ENCODE measurements around the gene FOXP4. TPM values are rescaled to one million over a fixed set of nuclear protein-coding genes. Genes with fewer than 3 reads are reported as not detected.

The FOXP4 gene
- total RNA-seq, 4 donors from 2014 or later: 2.4 to 15.1 (median 4.9) TPM

DNA sequence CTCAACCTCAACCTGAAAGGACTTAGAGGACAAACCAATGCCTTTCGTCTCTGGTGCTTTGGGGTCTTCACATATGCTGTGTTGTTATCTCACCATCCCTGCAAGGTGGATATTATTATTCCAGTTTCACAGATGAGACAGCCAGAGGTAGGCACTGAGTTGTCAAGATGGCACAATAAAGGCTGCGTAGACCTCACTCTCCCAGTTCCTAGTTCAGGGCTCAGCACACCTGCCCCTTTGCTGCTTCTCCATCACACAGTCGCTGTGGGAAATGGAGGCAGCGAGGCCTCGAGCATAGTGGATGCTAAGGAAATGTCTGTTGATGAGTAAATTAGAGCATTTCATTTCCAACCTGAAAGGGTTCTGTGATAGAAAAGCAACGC, 22.0 kb downstream of the FOXP4 start:
- TF ChIP-seq, protein P1, sequence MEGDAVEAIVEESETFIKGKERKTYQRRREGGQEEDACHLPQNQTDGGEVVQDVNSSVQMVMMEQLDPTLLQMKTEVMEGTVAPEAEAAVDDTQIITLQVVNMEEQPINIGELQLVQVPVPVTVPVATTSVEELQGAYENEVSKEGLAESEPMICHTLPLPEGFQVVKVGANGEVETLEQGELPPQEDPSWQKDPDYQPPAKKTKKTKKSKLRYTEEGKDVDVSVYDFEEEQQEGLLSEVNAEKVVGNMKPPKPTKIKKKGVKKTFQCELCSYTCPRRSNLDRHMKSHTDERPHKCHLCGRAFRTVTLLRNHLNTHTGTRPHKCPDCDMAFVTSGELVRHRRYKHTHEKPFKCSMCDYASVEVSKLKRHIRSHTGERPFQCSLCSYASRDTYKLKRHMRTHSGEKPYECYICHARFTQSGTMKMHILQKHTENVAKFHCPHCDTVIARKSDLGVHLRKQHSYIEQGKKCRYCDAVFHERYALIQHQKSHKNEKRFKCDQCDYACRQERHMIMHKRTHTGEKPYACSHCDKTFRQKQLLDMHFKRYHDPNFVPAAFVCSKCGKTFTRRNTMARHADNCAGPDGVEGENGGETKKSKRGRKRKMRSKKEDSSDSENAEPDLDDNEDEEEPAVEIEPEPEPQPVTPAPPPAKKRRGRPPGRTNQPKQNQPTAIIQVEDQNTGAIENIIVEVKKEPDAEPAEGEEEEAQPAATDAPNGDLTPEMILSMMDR (IDR thresholded peaks at IDR 0.05; ENCODE audit: low read depth): no peak

DNA sequence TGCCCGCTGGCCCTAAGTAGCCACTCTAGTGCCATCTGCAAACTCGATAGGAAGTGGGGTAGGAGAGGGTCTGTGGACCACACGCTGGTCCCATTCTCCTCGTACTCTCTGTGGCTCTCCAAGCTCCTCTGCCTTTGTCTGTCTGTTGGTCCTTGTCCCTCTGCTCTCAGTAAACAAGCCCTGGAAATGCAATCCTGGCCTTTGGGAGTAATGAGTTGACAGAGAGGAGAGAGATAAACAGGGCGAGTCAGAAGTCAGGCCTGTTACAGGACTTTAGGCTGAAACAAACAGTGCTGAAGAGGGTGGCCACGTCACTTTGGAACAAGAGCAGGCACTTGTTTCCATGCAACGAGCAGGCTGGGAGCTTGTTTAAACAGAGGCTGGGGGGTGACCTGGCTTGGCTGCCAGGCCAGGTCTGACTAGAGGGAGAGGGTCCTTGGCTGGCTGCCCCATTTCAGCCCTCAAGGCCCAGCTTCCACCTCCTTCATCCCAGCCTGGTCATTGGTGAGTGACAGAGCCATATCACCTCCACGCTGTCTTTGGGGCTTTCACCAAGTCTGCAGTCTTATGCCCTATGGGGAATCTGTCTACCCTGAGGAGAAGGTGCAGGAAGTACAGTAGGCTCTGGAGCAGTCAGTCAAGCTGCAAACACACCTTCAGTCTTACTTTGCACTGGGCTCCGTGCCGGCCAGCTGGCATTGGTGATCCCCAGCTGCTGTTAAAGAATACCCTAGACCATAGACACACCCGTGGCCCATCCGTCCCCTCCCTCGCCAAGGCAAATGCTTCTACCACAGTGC, 22.6 kb downstream of the FOXP4 start:
- TF ChIP-seq, protein P1 (IDR thresholded peaks at IDR 0.05; ENCODE audit: low read depth): no peak

DNA sequence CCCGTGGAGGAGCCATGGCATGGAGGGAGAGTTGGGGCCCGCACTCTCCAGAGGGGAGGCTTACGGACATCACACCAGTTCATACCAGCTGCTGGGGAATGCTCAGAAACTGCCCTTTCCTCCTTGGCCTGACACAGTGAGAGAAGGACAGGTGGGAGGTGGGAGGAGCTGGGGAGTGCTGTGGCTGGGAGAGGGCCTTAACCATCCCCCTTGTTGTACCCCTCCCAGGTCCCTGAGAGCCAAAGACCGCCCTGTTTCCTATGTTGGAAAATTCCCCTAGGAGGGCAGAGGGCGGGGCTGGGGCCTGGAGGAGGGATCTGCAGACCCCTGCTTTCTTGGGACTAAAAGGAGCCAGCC, 24.1 kb downstream of the FOXP4 start:
- TF ChIP-seq, protein P1 (IDR thresholded peaks at IDR 0.05; ENCODE audit: low read depth): no peak

DNA sequence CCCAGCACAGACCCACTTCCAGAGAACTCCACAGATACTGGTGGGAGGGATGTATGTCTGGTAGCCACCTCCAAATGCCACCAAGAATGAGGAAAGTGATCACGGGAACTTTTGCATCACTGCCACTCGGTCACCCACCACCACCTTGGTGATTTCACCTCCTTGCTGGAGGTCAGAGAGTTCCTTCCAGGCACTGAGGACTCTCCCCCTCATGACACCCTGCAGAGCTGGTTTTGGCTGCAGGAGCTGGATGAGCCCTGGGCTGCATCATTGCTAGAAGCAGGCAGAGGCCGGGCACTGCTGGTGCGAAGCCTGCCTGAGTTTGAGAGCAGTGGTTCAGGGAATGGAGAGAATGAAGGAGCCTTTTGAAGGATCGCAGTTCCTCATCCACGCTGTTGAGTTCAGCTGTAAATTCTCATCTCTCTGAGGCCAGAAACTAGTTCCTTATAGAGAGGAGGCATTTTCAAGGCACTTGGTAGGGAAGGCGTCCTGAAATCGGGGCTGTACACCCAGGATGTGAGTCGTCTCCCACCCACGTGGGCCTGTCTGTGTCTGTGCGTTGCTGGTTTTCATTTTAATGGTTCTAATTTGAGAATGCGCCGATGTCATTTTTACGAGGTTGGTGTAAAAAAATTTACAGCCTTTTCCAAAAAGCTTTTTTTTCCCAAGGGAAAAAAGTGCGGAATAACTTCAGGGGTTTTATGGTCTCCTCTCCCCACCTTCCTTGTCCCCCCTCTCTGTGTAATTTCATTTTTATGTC, 25.0 kb downstream of the FOXP4 start:
- TF ChIP-seq, protein P1 (IDR thresholded peaks at IDR 0.05; ENCODE audit: low read depth): no peak

DNA sequence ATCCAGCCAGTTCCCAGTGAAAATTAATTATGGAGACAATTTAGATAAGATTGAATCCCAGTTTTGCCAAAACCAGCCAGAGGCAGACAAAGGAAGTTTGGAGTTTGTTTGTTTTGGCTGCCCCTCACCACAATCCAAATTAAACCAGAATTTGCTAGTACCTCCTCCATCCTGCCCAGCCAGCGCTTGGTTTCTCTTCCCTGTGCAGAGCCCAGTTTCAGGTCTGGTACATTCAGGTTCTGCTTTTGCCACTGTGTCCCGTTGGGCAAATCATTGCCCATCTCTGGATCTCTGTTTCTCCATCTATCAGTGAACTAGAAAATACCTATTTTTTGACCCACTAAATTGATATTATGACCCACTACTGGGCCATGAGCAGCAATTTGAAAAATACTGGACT, 26.4 kb downstream of the FOXP4 start:
- TF ChIP-seq, protein P1 (IDR thresholded peaks at IDR 0.05; ENCODE audit: low read depth): no peak

DNA sequence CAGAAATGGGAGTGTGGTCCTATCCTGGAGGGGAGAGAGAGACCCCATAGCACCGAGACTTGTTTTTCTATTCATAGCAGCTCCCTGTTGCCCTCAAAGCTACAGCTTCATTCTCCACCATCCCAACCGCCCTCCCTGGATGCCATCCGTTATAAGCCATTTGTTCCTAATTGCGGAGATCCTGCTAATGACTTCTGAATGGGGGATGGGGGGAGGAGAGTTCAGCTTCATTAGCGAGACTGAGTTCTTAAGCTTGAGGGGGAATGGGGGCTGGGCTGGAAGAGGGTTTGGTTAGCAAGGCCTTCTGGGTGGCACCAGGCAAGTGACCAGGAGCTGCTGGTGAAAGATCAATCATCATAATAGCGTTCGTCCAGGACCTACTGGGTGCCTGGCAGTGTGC, 27.1 kb downstream of the FOXP4 start:
- TF ChIP-seq, protein P1 (IDR thresholded peaks at IDR 0.05; ENCODE audit: low read depth): no peak

DNA sequence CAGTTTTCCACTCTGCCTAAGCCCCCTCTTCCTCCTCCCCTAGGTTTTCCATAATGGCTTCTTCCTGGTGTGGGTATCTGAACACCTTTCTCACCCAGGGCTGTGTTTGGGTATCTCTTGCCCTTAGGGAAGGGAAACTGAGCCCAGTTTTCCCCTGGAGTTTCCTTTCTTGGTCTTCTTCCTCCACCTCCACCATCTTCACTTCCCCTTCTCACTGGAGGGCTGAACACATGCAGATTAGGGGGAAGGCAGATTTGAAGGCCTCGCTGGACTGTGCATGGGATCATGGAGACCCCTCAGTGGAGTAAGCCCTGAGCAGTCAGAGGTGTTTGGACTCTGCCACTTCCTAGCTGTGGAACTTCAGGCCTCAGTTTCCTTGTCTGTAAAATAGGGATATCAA, 27.8 kb downstream of the FOXP4 start:
- TF ChIP-seq, protein P1 (IDR thresholded peaks at IDR 0.05; ENCODE audit: low read depth): no peak

All from subcutaneous adipose tissue (tissue), 4 donors.